Measurements from ENCODE around the gene CDK11A. TPM values are rescaled to one million over a fixed set of nuclear protein-coding genes. Genes with fewer than 3 reads are reported as not detected.

CDK11A gene
- total RNA-seq, 4 donors from 2014 or later = 9.0 to 14.6 (median 11.6) TPM

GRCh38 chr1:1672181-1672965 is 51.8 kb downstream of the CDK11A start:
- Histone ChIP-seq H3K9me3 (no peaks in the 10 kb centered on the region), H3K27me3 (no peaks in the 10 kb centered on the region), H3K4me3 (no peak overlapping the region), H3K27ac (no peak overlapping the region), H3K4me1 (no peaks in the 10 kb centered on the region), H3K36me3 (peaks cover 0 to 59% of the 10 kb centered on the region in 2 donors)
- intact Hi-C loops (cut with DNase I; ENCODE audit: low total_unique reads) = no loop called here
- DNase-seq (no peak), ATAC-seq (no peak)
- in situ Hi-C loops (cut with MboI; ENCODE audit: low sequenced_read_pairs in 4 of 4) = no loop called here
- TF ChIP-seq, protein P1, sequence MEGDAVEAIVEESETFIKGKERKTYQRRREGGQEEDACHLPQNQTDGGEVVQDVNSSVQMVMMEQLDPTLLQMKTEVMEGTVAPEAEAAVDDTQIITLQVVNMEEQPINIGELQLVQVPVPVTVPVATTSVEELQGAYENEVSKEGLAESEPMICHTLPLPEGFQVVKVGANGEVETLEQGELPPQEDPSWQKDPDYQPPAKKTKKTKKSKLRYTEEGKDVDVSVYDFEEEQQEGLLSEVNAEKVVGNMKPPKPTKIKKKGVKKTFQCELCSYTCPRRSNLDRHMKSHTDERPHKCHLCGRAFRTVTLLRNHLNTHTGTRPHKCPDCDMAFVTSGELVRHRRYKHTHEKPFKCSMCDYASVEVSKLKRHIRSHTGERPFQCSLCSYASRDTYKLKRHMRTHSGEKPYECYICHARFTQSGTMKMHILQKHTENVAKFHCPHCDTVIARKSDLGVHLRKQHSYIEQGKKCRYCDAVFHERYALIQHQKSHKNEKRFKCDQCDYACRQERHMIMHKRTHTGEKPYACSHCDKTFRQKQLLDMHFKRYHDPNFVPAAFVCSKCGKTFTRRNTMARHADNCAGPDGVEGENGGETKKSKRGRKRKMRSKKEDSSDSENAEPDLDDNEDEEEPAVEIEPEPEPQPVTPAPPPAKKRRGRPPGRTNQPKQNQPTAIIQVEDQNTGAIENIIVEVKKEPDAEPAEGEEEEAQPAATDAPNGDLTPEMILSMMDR (IDR thresholded peaks at IDR 0.05 in 4 of 5, conservative IDR thresholded peaks at IDR 0.05 in 1 of 5) = no peak
- TF ChIP-seq POLR2A (IDR thresholded peaks at IDR 0.05) = no peak

- Histone ChIP-seq H3K36me3 (peaks cover 0 to 63% of the 10 kb centered on the region in 2 donors), H3K27ac (no peak overlapping the region), H3K4me3 (no peak overlapping the region), H3K27me3 (no peaks in the 10 kb centered on the region), H3K4me1 (no peaks in the 10 kb centered on the region), H3K9me3 (no peaks in the 10 kb centered on the region)
- DNase-seq (no peak), ATAC-seq (no peak)
- no peak for TF ChIP-seq POLR2A (IDR thresholded peaks at IDR 0.05)
- TF ChIP-seq, protein P1 (IDR thresholded peaks at IDR 0.05 in 4 of 5, conservative IDR thresholded peaks at IDR 0.05 in 1 of 5) = no peak
- intact Hi-C loops (cut with DNase I; ENCODE audit: low total_unique reads) = no loop called here
- in situ Hi-C loops (cut with MboI; ENCODE audit: low sequenced_read_pairs in 4 of 4) = no loop called here
These were observed 52.6 kb downstream of the CDK11A start for GRCh38 chr1:1671365-1672119.

DNA sequence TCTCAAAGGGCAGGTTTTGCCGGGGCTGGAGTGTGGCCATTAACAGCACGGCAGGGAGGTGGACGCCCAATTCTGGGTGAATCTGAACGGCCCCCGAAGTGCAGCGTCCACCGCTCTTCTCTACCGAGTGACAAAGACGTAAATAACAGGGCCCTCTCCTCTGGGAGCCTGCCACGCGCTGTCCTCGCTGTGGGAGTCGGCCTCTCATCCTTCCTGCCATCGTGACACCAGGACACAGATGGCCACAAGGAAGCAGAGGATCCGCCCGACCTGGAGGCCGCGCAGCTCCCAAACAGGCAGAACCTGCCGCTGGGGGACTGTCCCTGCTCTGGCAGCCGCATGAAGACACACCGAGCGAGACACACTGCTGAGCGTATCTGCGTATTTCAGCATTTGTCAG is 53.3 kb downstream of the CDK11A start:
- ATAC-seq (no peak), DNase-seq (no peak)
- intact Hi-C loops (cut with DNase I; ENCODE audit: low total_unique reads) (no loop called here), in situ Hi-C loops (cut with MboI; ENCODE audit: low sequenced_read_pairs in 4 of 4) (no loop called here)
- Histone ChIP-seq H3K9me3 (no peaks in the 10 kb centered on the region), H3K27ac (no peak overlapping the region), H3K27me3 (no peaks in the 10 kb centered on the region), H3K4me3 (no peak overlapping the region), H3K36me3 (peaks cover 0 to 70% of the 10 kb centered on the region in 2 donors), H3K4me1 (no peaks in the 10 kb centered on the region)
- no peak for TF ChIP-seq POLR2A (IDR thresholded peaks at IDR 0.05)
- TF ChIP-seq, protein P1 (IDR thresholded peaks at IDR 0.05 in 4 of 5, conservative IDR thresholded peaks at IDR 0.05 in 1 of 5) = no peak

GRCh38 chr1:1669468-1670440 is 54.4 kb downstream of the CDK11A start:
- ATAC-seq = no peak
- Histone ChIP-seq H3K9me3 (no peaks in the 10 kb centered on the region), H3K27me3 (no peaks in the 10 kb centered on the region), H3K27ac (no peak overlapping the region), H3K4me3 (no peak overlapping the region), H3K36me3 (peaks cover 0 to 77% of the 10 kb centered on the region in 2 donors), H3K4me1 (no peaks in the 10 kb centered on the region)
- intact Hi-C loops (cut with DNase I; ENCODE audit: low total_unique reads) = no loop called here
- in situ Hi-C loops (cut with MboI; ENCODE audit: low sequenced_read_pairs in 4 of 4) = no loop called here
- no peak for DNase-seq
- TF ChIP-seq, protein P1 (IDR thresholded peaks at IDR 0.05 in 4 of 5, conservative IDR thresholded peaks at IDR 0.05 in 1 of 5) = no peak
- no peak for TF ChIP-seq POLR2A (IDR thresholded peaks at IDR 0.05)

Measured in gastrocnemius medialis (tissue), 4 donors.